ENCODE measurements around the gene RBM24. TPM values are rescaled to one million over a fixed set of nuclear protein-coding genes. Genes with fewer than 3 reads are reported as not detected.
A peak's percentile ranks its signal among the peaks of the same experiment; 100 is the strongest.

Gene RBM24
- total and polyA plus RNA-seq, 2 of the 13 experiments (the other 11 are each of a cell fraction or from before 2014, with no cell fraction given): 1.5 to 14.2 TPM

DNA sequence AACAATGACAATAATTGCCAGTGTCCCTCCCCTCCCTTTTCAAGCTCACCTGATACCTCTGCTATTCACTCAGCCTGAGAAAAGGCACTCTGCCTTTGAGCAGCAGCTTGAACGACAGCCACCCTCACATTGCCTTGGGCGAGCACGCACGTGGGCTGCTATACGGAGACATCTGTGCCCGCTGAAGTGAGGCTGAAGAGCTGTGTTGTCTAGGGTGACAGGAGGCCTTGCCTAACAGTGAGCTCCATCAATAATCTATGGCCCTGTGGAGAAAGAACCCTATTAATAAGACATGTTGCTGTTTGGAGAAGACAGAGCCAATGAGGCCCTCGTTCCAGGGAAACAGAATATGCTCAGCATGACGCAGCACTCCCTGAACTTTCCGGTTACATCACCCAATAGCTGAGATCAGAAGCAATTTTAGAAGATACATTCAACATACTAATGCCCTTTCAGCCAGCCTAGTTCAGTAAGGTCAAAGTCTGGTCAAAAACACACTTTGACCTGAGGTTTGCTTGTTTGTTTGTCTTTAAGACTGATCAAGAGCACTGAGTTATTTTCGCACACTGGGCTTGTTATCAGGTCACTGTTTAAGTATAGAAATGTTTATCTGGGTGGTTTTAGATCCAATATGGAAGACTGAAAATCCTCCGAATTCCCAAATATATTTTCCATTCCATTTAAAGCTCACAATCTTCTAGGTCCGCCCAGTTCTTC, 30.6 kb downstream of the RBM24 start (continued):
- TF ChIP-seq CEBPG (CRISPR knock-in tag; IDR thresholded peaks at IDR 0.05) (peak; percentile 94), POLR2AphosphoS2 (IDR thresholded peaks at IDR 0.05; ENCODE audit: low read depth, low read length) (no peak), RBM22 (optimal IDR thresholded peaks at IDR 0.05; ENCODE audit: low read length) (no peak), FOXA1 (IDR thresholded peaks at IDR 0.05) (no peak), FOXA1 (CRISPR knock-in tag; IDR thresholded peaks at IDR 0.05) (peak; percentile 79), MYNN (CRISPR knock-in tag; IDR thresholded peaks at IDR 0.05; ENCODE audit: low read depth) (no peak), NR3C1 (CRISPR knock-in tag; IDR thresholded peaks at IDR 0.05) (no peak), FLYWCH1 (CRISPR knock-in tag; IDR thresholded peaks at IDR 0.05) (no peak), FOXO1 (CRISPR knock-in tag; IDR thresholded peaks at IDR 0.05) (peak; percentile 65; the same call in 1 of the 2 replicates), NPAS2 (CRISPR knock-in tag; IDR thresholded peaks at IDR 0.05; ENCODE audit: borderline replicate concordance) (no peak), CBX2 (IDR thresholded peaks at IDR 0.05; ENCODE audit: low read depth, low read length) (no peak), CBX2 (CRISPR knock-in tag; IDR thresholded peaks at IDR 0.05; ENCODE audit: low read depth) (no peak), ZNF839 (CRISPR knock-in tag; IDR thresholded peaks at IDR 0.05; ENCODE audit: borderline replicate concordance) (no peak), KLF13 (CRISPR knock-in tag; IDR thresholded peaks at IDR 0.05) (peak; percentile 90; the same call in 1 of the 2 replicates), FOXK1 (CRISPR knock-in tag; IDR thresholded peaks at IDR 0.05; ENCODE audit: borderline replicate concordance, low read depth) (peak; percentile 94), RARG (CRISPR knock-in tag; IDR thresholded peaks at IDR 0.05; ENCODE audit: low read depth) (no peak), IKZF1 (IDR thresholded peaks at IDR 0.05) (no peak)
- TF ChIP-seq, protein P1, sequence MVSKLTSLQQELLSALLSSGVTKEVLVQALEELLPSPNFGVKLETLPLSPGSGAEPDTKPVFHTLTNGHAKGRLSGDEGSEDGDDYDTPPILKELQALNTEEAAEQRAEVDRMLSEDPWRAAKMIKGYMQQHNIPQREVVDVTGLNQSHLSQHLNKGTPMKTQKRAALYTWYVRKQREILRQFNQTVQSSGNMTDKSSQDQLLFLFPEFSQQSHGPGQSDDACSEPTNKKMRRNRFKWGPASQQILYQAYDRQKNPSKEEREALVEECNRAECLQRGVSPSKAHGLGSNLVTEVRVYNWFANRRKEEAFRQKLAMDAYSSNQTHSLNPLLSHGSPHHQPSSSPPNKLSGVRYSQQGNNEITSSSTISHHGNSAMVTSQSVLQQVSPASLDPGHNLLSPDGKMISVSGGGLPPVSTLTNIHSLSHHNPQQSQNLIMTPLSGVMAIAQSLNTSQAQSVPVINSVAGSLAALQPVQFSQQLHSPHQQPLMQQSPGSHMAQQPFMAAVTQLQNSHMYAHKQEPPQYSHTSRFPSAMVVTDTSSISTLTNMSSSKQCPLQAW (CRISPR knock-in tag; IDR thresholded peaks at IDR 0.05): peak; percentile 92
- TF ChIP-seq, protein P2, sequence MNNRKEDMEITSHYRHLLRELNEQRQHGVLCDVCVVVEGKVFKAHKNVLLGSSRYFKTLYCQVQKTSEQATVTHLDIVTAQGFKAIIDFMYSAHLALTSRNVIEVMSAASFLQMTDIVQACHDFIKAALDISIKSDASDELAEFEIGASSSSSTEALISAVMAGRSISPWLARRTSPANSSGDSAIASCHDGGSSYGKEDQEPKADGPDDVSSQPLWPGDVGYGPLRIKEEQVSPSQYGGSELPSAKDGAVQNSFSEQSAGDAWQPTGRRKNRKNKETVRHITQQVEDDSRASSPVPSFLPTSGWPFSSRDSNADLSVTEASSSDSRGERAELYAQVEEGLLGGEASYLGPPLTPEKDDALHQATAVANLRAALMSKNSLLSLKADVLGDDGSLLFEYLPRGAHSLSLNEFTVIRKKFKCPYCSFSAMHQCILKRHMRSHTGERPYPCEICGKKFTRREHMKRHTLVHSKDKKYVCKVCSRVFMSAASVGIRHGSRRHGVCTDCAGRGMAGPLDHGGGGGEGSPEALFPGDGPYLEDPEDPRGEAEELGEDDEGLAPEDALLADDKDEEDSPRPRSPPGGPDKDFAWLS (CRISPR knock-in tag; IDR thresholded peaks at IDR 0.05; ENCODE audit: borderline replicate concordance): no peak
- TF ChIP-seq, protein P3, sequence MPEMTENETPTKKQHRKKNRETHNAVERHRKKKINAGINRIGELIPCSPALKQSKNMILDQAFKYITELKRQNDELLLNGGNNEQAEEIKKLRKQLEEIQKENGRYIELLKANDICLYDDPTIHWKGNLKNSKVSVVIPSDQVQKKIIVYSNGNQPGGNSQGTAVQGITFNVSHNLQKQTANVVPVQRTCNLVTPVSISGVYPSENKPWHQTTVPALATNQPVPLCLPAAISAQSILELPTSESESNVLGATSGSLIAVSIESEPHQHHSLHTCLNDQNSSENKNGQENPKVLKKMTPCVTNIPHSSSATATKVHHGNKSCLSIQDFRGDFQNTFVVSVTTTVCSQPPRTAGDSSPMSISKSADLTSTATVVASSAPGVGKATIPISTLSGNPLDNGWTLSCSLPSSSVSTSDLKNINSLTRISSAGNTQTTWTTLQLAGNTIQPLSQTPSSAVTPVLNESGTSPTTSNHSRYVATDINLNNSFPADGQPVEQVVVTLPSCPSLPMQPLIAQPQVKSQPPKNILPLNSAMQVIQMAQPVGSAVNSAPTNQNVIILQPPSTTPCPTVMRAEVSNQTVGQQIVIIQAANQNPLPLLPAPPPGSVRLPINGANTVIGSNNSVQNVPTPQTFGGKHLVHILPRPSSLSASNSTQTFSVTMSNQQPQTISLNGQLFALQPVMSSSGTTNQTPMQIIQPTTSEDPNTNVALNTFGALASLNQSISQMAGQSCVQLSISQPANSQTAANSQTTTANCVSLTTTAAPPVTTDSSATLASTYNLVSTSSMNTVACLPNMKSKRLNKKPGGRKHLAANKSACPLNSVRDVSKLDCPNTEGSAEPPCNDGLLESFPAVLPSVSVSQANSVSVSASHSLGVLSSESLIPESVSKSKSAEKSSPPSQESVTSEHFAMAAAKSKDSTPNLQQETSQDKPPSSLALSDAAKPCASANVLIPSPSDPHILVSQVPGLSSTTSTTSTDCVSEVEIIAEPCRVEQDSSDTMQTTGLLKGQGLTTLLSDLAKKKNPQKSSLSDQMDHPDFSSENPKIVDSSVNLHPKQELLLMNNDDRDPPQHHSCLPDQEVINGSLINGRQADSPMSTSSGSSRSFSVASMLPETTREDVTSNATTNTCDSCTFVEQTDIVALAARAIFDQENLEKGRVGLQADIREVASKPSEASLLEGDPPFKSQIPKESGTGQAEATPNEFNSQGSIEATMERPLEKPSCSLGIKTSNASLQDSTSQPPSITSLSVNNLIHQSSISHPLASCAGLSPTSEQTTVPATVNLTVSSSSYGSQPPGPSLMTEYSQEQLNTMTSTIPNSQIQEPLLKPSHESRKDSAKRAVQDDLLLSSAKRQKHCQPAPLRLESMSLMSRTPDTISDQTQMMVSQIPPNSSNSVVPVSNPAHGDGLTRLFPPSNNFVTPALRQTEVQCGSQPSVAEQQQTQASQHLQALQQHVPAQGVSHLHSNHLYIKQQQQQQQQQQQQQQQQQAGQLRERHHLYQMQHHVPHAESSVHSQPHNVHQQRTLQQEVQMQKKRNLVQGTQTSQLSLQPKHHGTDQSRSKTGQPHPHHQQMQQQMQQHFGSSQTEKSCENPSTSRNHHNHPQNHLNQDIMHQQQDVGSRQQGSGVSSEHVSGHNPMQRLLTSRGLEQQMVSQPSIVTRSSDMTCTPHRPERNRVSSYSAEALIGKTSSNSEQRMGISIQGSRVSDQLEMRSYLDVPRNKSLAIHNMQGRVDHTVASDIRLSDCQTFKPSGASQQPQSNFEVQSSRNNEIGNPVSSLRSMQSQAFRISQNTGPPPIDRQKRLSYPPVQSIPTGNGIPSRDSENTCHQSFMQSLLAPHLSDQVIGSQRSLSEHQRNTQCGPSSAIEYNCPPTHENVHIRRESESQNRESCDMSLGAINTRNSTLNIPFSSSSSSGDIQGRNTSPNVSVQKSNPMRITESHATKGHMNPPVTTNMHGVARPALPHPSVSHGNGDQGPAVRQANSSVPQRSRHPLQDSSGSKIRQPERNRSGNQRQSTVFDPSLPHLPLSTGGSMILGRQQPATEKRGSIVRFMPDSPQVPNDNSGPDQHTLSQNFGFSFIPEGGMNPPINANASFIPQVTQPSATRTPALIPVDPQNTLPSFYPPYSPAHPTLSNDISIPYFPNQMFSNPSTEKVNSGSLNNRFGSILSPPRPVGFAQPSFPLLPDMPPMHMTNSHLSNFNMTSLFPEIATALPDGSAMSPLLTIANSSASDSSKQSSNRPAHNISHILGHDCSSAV (CRISPR knock-in tag; IDR thresholded peaks at IDR 0.05; ENCODE audit: borderline replicate concordance): peak; percentile 91; the same call in 1 of the 2 replicates

All from HepG2 (cell line).